ENCODE data around the gene COL20A1.

The COL20A1 gene

GRCh38 chr20:63312273-63312672 is 19.3 kb downstream of the COL20A1 start:
- no peak for TF ChIP-seq CTCF (IDR thresholded peaks at IDR 0.05; ENCODE audit: low read depth, low read length, missing control alignments)

GRCh38 chr20:63312690-63313348 is 19.8 kb downstream of the COL20A1 start:
- DNase-seq (ENCODE audit: low read depth) = no peak
- H3K4me3 ChIP-seq (ENCODE audit: low read depth, low read length) = no peak overlapping the region
- no peak for TF ChIP-seq CTCF (IDR thresholded peaks at IDR 0.05; ENCODE audit: low read depth, low read length, missing control alignments)

More at GRCh38 chr20:63312273-63312672, 19.3 kb downstream of the COL20A1 start:
- H3K4me3 ChIP-seq (ENCODE audit: low read depth, low read length) = no peak overlapping the region
- DNase-seq (ENCODE audit: low read depth) = no peak

- no peak for DNase-seq (ENCODE audit: low read depth)
- no peak for TF ChIP-seq CTCF (IDR thresholded peaks at IDR 0.05; ENCODE audit: low read depth, low read length, missing control alignments)
Observed at GRCh38 chr20:63313349-63314014, 20.5 kb downstream of the COL20A1 start.

GRCh38 chr20:63314015-63314471 is 21.1 kb downstream of the COL20A1 start:
- DNase-seq (ENCODE audit: low read depth) = no peak
- no peak overlapping the region for H3K4me3 ChIP-seq (ENCODE audit: low read depth, low read length)
- no peak for TF ChIP-seq CTCF (IDR thresholded peaks at IDR 0.05; ENCODE audit: low read depth, low read length, missing control alignments)

More at GRCh38 chr20:63313349-63314014, 20.5 kb downstream of the COL20A1 start:
- H3K4me3 ChIP-seq (ENCODE audit: low read depth, low read length) = no peak overlapping the region

GRCh38 chr20:63314566-63315239 is 21.7 kb downstream of the COL20A1 start:
- no peak for DNase-seq (ENCODE audit: low read depth)
- H3K4me3 ChIP-seq (ENCODE audit: low read depth, low read length) = no peak overlapping the region
- no peak for TF ChIP-seq CTCF (IDR thresholded peaks at IDR 0.05; ENCODE audit: low read depth, low read length, missing control alignments)

GRCh38 chr20:63315240-63315689 is 22.3 kb downstream of the COL20A1 start:
- H3K4me3 ChIP-seq (ENCODE audit: low read depth, low read length) = no peak overlapping the region
- DNase-seq (ENCODE audit: low read depth) = no peak
- TF ChIP-seq CTCF (IDR thresholded peaks at IDR 0.05; ENCODE audit: low read depth, low read length, missing control alignments) = no peak
